ENCODE data around the gene ARF5.

DNA sequence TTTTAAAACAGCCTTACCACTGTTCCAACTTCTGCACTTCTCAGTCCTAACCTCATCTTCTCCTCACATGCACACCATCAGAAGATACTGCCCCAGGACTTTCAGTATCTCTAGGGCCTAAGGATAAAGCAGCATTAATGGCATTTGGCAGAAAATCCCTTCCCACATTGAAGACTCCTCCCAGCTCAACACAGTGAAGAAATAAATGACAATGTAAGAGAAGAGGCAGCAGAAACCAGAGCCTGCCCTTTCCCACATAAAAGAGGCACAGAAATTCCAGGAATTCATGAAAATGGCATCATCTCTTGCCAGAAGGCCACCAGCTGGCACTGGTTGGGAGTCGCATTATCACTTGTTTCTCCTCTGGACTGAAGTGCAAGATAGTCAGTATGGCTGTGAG is 6.5 kb upstream of the ARF5 start:
- no peak for TF ChIP-seq CTCF (IDR thresholded peaks at IDR 0.05)
- TF ChIP-seq ZFX (IDR thresholded peaks at IDR 0.05; ENCODE audit: borderline replicate concordance) = no peak

All from 22Rv1 (cell line).